Measurements from ENCODE around the gene NUP93.
"Not testable (repeated sequence)": the region's sequence is repeated elsewhere in the genome, so short reads cannot be mapped to it uniquely, and the experiment has no call there.

DNA sequence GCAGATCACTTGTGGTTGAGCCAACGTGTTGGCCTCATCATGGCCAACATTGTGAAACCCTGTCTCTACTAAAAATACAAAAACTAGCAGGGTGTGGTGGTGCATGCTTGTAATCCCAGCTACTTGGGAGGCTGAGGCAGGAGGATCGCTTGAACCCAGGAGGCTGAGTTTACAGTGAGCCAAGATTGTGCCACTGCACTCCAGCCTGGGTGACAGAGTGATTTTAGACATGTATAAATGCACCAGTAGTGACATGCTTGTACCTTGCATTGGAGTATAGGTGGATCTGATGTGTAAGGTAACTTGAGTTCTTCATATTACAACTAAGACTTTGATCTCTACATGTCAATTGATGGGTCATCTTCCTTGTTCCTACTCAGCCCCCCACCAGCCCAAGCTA lies 67.1 kb downstream of the NUP93 start:
- TF ChIP-seq CTCF (conservative IDR thresholded peaks at IDR 0.05; ENCODE audit: low read depth in 2 of 2); EZH2phosphoT487 (IDR thresholded peaks at IDR 0.05; ENCODE audit: unreplicated experiment); EZH2 (IDR thresholded peaks at IDR 0.05; ENCODE audit: low read depth, unreplicated experiment): not testable (repeated sequence)

All from GM23338 (cell line).